H9 (cell line): ENCODE data around the gene POLDIP3. TPM values are rescaled to one million over a fixed set of nuclear protein-coding genes. Genes with fewer than 3 reads are reported as not detected.

Source experiments
- DNase-seq: peaks from one replicate; pipeline ENCODE4 v3.0.0-alpha.2; 2017
- H2AFZ ChIP-seq: one replicate; pipeline ENCODE4 v1.6.1; 2013; ENCODE audit warnings: mild to moderate bottlenecking, low read length, control low read depth, moderate library complexity
- H2AK5ac ChIP-seq: 2 replicates; pipeline ENCODE4 v1.6.1; 2013; ENCODE audit warnings: low read length, control low read depth, mixed read lengths; ENCODE audit not compliant: insufficient read length
- H2BK120ac ChIP-seq: one replicate; pipeline ENCODE4 v1.6.1; 2013; ENCODE audit warnings: low read depth, mild to moderate bottlenecking, low read length, control low read depth, inconsistent platforms; ENCODE audit not compliant: poor library complexity, severe bottlenecking
- H2BK12ac ChIP-seq: 2 replicates; pipeline ENCODE4 v1.6.1; 2013; ENCODE audit warnings: low read length, control low read depth, mixed read lengths, low read depth; ENCODE audit not compliant: insufficient read length
- H2BK15ac ChIP-seq: 2 replicates; pipeline ENCODE4 v1.6.1; 2013; ENCODE audit warnings: low read depth, low read length, control low read depth
- H2BK20ac ChIP-seq: one replicate; pipeline ENCODE4 v1.6.1; 2013; ENCODE audit warnings: low read depth, mild to moderate bottlenecking, low read length, control low read depth, inconsistent platforms; ENCODE audit not compliant: poor library complexity, severe bottlenecking
- H2BK5ac ChIP-seq: 2 replicates; pipeline ENCODE4 v1.6.1; 2013; ENCODE audit warnings: low read length, control low read depth, mixed read lengths; ENCODE audit not compliant: insufficient read length
- H3K14ac ChIP-seq: 2 replicates; pipeline ENCODE4 v1.6.1; 2013; ENCODE audit warnings: low read length, control low read depth; ENCODE audit not compliant: insufficient read depth
- H3K18ac ChIP-seq: 2 replicates; pipeline ENCODE4 v1.6.1; 2013; ENCODE audit warnings: low read depth, mild to moderate bottlenecking, mixed read lengths, low read length, control low read depth; ENCODE audit not compliant: insufficient read length
- H3K23ac ChIP-seq: 2 replicates; pipeline ENCODE4 v1.6.1; 2013; ENCODE audit warnings: low read length, control low read depth, mixed read lengths, low read depth; ENCODE audit not compliant: insufficient read length
- H3K23me2 ChIP-seq: 2 replicates; pipeline ENCODE4 v1.6.1; 2013; ENCODE audit warnings: low read depth, mild to moderate bottlenecking, mixed read lengths, low read length, control low read depth; ENCODE audit not compliant: insufficient read length, poor library complexity, severe bottlenecking
- H3K27ac ChIP-seq: 2 replicates; pipeline ENCODE4 v1.5.1; 2013; ENCODE audit warnings: low read length, control low read depth, mixed read lengths, low read depth; ENCODE audit not compliant: insufficient read length
- H3K27me3 ChIP-seq: 2 replicates; pipeline ENCODE4 v1.6.1; 2013; ENCODE audit warnings: low read length, control low read depth, inconsistent platforms; ENCODE audit not compliant: insufficient read depth
- H3K4ac ChIP-seq: 2 replicates; pipeline ENCODE4 v1.6.1; 2013; ENCODE audit warnings: low read depth, mild to moderate bottlenecking, control low read depth, inconsistent platforms, low read length, moderate library complexity
- H3K4me1 ChIP-seq: 2 replicates; pipeline ENCODE4 v1.6.1; 2013; ENCODE audit warnings: low read length, control low read depth, inconsistent platforms; ENCODE audit not compliant: insufficient read depth
- H3K4me2 ChIP-seq: 2 replicates; pipeline ENCODE4 v1.6.1; 2013; ENCODE audit warnings: low read length, control low read depth, mixed read lengths; ENCODE audit not compliant: insufficient read length, insufficient read depth
- H3K56ac ChIP-seq: 2 replicates; pipeline ENCODE4 v1.6.1; 2013; ENCODE audit warnings: low read depth, mild to moderate bottlenecking, mixed read lengths, low read length, control low read depth; ENCODE audit not compliant: insufficient read length
- H3K79me1 ChIP-seq: 2 replicates; pipeline ENCODE4 v1.6.1; 2013; ENCODE audit warnings: low read depth, mild to moderate bottlenecking, moderate library complexity, low read length, control low read depth, inconsistent platforms; ENCODE audit not compliant: insufficient read depth, poor library complexity, severe bottlenecking
- H3K79me2 ChIP-seq: 2 replicates; pipeline ENCODE4 v1.6.1; 2013; ENCODE audit warnings: low read length, control low read depth, inconsistent platforms; ENCODE audit not compliant: insufficient read depth
- H3K9ac ChIP-seq: 2 replicates; pipeline ENCODE4 v1.6.1; 2013; ENCODE audit warnings: low read length, control low read depth, mixed read lengths; ENCODE audit not compliant: insufficient read length; ENCODE audit errors: extremely low read depth
- H3K9me3 ChIP-seq: one replicate; pipeline ENCODE4 v1.6.1; 2013; ENCODE audit warnings: low read depth, low read length, inconsistent platforms; ENCODE audit not compliant: control insufficient read depth
- H3T11ph ChIP-seq: one replicate; pipeline ENCODE4 v1.6.1; 2013; ENCODE audit warnings: mild to moderate bottlenecking, low read length, control low read depth, inconsistent platforms
- H4K20me1 ChIP-seq: one replicate; pipeline ENCODE4 v1.6.1; 2013; ENCODE audit not compliant: control insufficient read depth, insufficient read length, insufficient read depth
- H4K5ac ChIP-seq: 2 replicates; pipeline ENCODE4 v1.6.1; 2013; ENCODE audit warnings: low read depth, mild to moderate bottlenecking, mixed read lengths, low read length, control low read depth; ENCODE audit not compliant: insufficient read length
- H4K8ac ChIP-seq: replicated peaks from 2 replicates; pipeline ENCODE4 v1.6.1; 2013; ENCODE audit warnings: low read length, control low read depth, mixed read lengths, low read depth; ENCODE audit not compliant: insufficient read length
- H4K91ac ChIP-seq: 2 replicates; pipeline ENCODE4 v1.6.1; 2013; ENCODE audit warnings: low read depth, mild to moderate bottlenecking, moderate library complexity, mixed read lengths, low read length, control low read depth; ENCODE audit not compliant: insufficient read length
- H3K27ac Mint-ChIP-seq, 3 experiments: 2 replicates in 2 of 3; 3 replicates in 1 of 3; pipeline ENCODE4 v1.8.0; 2020 to 2021; ENCODE audit warnings: mixed read lengths in 3 of 3, mild to moderate bottlenecking in 1 of 3, moderate library complexity in 1 of 3
- H3K27me3 Mint-ChIP-seq: 2 replicates; pipeline ENCODE4 v1.8.0; 2021; ENCODE audit warnings: low read depth, mild to moderate bottlenecking, moderate library complexity, mixed read lengths
- H3K36me3 Mint-ChIP-seq, 3 experiments: 2 replicates in 2 of 3; 3 replicates in 1 of 3; pipeline ENCODE4 v1.8.0; 2020 to 2021; ENCODE audit warnings: low read depth in 3 of 3, mixed read lengths in 3 of 3; ENCODE audit not compliant: insufficient read depth in 1 of 3
- H3K4me1 Mint-ChIP-seq, 2 experiments: 2 replicates each; pipeline ENCODE4 v1.8.0; 2020; ENCODE audit warnings: mixed read lengths in 2 of 2
- H3K4me3 Mint-ChIP-seq, 2 experiments: 2 replicates in 1 of 2; 3 replicates in 1 of 2; pipeline ENCODE4 v1.8.0; 2020 to 2021; ENCODE audit warnings: mild to moderate bottlenecking in 2 of 2, mixed read lengths in 2 of 2, moderate library complexity in 1 of 2
- H3K9me3 Mint-ChIP-seq, 2 experiments: 2 replicates in 1 of 2; 3 replicates in 1 of 2; pipeline ENCODE4 v1.8.0; 2020; ENCODE audit warnings: mild to moderate bottlenecking in 2 of 2, mixed read lengths in 2 of 2, moderate library complexity in 1 of 2
- WGBS: extraction: QIAGEN DNeasy Blood & Tissue Kit; methylation state at CpG from one replicate; pipeline ENCODE4 v1.1.7; 2013; ENCODE audit warnings: missing lambda C conversion rate, low lambda C conversion rate, mixed read lengths; ENCODE audit not compliant: insufficient read length; ENCODE audit errors: extremely low coverage; 5-methylcytosine and 5-hydroxymethylcytosine counted together
- total RNA-seq: library from RNA; stranded (reverse); gene quantifications from 2 replicates; pipeline ENCODE4 v1.2.1, GENCODE V29; 2021
- TF ChIP-seq, protein P1 (sequence below): fragments of 200-600 bp; sonication (generic); conservative IDR thresholded peaks from 3 replicates; pipeline ENCODE4 v1.8.0; 2021; ENCODE audit warnings: antibody characterized with exemption, mild to moderate bottlenecking

The POLDIP3 gene
- total RNA-seq, 1 experiment from 2014 or later = 90.8 TPM

DNA sequence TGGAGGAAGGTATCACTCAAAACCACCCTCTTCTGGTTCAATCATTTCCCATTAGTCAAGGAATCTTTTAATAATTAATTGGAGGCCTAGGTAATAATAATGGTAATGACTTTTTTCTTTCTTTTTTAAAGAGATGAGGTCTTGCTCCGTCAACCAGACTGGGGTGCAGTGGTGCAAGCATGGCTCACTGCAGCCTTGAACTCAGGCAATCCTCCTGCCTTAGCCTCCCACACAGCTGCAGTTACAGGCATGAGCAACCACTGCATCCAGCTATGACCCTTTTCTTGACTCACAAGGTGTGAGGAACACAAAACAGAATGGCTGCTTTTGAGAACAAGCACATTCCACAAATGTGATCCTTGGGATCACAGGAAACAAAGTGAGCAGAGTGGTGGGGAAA, 3.6 kb downstream of the POLDIP3 start:
- Histone ChIP-seq H2AK5ac (no peak overlapping the region), H4K91ac (no peak overlapping the region), H2BK120ac (no peak overlapping the region), H3K4me2 (no peak overlapping the region), H3K14ac (no peak overlapping the region), H4K8ac (no peak overlapping the region), H3K18ac (no peak overlapping the region), H3K9ac (no peak overlapping the region), H3K79me1 (peaks cover 16% of the 10 kb centered on the region), H3K23ac (no peak overlapping the region), H2BK15ac (no peak overlapping the region), H3K27me3 (no peaks in the 10 kb centered on the region), H2BK5ac (no peak overlapping the region), H3T11ph (no peak overlapping the region), H2BK12ac (no peak overlapping the region), H3K79me2 (peaks cover 46% of the 10 kb centered on the region), H4K5ac (no peak overlapping the region), H3K4me1 (peaks cover 5% of the 10 kb centered on the region; the same call in 1 of the 2 replicates), H2AFZ (no peak overlapping the region), H4K20me1 (no peaks in the 10 kb centered on the region), H3K9me3 (no peaks in the 10 kb centered on the region), H3K27ac (no peak overlapping the region), H2BK20ac (no peak overlapping the region), H3K56ac (no peak overlapping the region), H3K23me2 (peaks cover 5% of the 10 kb centered on the region), H3K4ac (no peak overlapping the region)
- H3K4me3 Mint-ChIP-seq = no peak overlapping the region
- TF ChIP-seq, protein P1, sequence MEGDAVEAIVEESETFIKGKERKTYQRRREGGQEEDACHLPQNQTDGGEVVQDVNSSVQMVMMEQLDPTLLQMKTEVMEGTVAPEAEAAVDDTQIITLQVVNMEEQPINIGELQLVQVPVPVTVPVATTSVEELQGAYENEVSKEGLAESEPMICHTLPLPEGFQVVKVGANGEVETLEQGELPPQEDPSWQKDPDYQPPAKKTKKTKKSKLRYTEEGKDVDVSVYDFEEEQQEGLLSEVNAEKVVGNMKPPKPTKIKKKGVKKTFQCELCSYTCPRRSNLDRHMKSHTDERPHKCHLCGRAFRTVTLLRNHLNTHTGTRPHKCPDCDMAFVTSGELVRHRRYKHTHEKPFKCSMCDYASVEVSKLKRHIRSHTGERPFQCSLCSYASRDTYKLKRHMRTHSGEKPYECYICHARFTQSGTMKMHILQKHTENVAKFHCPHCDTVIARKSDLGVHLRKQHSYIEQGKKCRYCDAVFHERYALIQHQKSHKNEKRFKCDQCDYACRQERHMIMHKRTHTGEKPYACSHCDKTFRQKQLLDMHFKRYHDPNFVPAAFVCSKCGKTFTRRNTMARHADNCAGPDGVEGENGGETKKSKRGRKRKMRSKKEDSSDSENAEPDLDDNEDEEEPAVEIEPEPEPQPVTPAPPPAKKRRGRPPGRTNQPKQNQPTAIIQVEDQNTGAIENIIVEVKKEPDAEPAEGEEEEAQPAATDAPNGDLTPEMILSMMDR = no peak
- peaks cover 7 to 19% of the 10 kb centered on the region in 2 experiments; a peak in 4 of 5 replicates for H3K9me3 Mint-ChIP-seq
- no peak for DNase-seq
- H3K4me1 Mint-ChIP-seq = peaks cover 48 to 52% of the 10 kb centered on the region in 2 experiments
- H3K27ac Mint-ChIP-seq = 0 out of 7 replicates have a peak overlapping the region, but pooled peaks of 1 of the 3 experiments have one; percentile 47
- peaks cover 41 to 64% (median 62%) of the 10 kb centered on the region in 3 experiments for H3K36me3 Mint-ChIP-seq
- H3K27me3 Mint-ChIP-seq = peaks cover 2% of the 10 kb centered on the region
- no CpG with 5 or more reads among the region's 1 CpG for WGBS
